SW480 (cell line): ENCODE results near the gene PRKCE.

Experiments
- DNase-seq: peaks from one replicate; pipeline ENCODE4 v3.0.0-alpha.2; 2016; ENCODE audit warnings: low spot score

The PRKCE gene

GRCh38 chr2:45726188-45726587 is 74.7 kb downstream of the PRKCE start:
- DNase-seq: no peak

- no peak for DNase-seq
These were observed 77.0 kb downstream of the PRKCE start for GRCh38 chr2:45728458-45728942.

- DNase-seq: no peak
These were observed 78.5 kb downstream of the PRKCE start for GRCh38 chr2:45729753-45730512.

DNA sequence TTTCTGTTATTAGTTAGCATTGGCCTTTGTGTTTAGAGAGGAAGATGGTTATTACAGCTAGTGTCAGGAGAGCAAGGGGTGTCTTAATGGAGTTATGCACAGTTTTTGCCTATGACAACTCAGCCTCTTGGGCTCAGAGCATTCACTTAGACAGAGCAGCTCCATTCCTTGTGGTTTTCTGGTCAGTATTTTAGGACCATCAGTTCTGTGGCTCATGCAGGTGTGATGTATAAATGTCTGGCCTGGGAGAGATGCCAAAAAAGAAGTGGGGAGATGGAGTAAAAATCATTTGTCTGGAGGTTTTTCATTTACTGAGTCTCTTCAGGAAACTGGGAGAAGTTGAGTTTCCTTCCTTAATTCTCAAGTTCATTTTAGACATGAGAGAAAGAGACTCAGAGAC is 79.7 kb downstream of the PRKCE start:
- DNase-seq: no peak

DNA sequence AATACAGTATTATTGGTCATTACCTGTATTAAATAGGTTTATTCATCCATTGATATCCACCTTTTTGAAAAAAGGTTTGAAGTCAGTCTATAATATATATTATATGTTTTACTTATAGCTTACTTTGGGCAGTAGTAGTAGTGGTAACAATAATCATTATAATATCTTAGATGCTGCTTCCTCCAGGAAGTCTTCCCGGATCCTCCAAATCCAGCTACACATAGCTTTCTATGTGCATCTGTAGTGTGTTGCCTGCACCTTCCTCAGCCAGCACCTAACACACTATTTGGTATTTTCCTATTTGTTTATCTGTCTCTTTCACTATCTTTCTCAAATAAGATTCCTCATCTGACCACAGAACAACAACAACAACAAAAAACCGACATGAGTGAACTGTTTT is 81.0 kb downstream of the PRKCE start:
- DNase-seq: no peak

DNA sequence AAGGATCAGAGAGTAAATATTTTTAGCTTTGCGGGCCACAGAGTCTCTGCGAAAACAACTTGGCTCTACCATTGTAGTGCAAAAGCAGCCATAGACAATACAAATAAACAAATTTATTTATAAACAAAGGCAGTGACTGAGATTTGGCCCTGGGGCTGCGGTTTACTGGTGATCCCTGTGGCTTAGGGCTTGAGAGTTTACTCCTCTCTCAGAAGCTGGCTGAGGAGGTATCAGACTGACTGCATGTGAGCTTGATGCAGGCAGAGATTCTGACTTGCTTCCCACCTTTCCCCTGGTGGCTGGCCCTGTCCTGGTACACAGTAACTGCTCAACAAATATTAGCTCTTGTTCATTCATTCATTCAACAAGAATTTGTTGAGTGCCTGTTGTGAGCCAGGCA is 81.5 kb downstream of the PRKCE start:
- no peak for DNase-seq

DNA sequence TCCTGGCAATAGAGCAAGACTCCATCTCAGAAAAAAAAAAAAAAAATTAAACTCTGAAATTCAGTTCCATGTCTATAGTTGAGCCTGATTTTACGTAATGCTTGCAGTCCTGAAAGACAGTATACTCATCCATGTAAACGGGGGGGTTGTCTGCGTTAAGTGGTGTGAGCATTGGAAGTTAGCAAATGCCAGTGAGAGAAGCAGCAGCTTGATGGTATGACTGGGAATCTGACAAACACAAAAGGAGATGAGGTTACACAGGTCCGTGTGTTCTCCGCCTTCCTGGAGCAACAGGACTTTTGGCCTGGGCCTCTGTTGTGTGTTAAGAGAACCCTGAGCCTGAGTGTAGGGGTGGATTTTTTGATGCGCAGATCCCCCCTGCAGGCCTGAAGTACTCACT is 82.9 kb downstream of the PRKCE start:
- DNase-seq: no peak

DNA sequence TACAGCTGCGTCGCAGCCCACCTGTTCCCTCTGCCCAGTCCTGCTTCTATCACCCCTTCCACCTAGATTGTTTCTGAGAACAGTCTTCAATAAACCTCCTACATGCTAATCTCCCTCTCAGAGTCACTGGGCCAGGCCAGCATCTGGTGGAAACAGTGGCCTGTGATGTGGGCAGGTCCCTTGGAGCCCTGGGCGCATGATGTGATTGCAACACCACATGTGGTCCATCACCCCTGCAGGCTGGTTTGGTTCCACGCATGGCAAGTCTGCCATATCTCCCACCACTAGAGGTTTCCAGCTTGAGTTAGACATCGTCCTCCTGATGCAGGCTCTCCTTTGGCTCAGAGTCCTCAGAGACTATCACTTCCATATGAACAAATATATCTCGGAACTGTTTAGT is 83.5 kb downstream of the PRKCE start:
- DNase-seq: no peak

GRCh38 chr2:45736757-45737704 is 85.6 kb downstream of the PRKCE start:
- no peak for DNase-seq

GRCh38 chr2:45739796-45740485 is 88.5 kb downstream of the PRKCE start:
- no peak for DNase-seq

GRCh38 chr2:45741161-45741850 is 89.8 kb downstream of the PRKCE start:
- no peak for DNase-seq

DNA sequence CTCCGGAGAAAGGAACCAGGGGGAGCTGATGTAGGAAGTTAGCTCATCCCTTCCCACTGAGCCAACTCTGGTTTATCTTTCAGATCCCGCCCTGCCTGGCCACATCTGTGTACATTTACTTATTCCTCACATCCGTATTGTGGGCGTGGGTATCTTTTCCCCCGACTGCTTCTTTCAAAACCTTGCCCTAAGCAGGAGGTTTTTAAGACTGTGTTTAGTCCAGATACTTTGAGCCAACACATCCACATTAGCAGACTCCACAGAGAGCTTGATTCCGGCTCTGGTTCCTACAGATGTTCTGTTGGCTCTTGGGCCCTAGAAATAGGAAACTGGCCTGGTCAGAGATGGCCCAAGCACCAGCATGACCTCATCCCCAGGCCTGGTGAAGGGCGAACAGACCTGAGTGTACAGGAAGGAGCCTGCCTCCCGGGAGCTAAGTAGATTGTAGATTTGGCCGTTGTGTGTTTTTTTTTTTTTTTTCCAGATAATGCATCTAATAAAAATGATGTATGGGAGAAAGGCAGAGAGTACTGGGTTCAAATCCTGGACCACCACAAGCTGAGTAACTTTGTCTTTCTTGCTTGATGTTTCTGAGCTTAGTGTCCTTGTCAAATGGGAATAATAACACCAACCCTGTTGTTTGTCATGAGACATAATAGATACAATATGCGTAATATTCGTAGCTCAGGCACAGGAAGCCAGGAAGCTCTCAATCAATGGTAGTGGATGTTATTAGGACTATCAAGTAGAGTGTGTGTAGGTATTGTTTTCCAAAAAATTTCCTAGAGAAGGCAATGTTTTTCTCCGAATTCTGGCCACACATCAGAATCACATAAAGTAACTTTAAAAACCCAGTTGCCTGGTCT is 92.3 kb downstream of the PRKCE start:
- DNase-seq: no peak

GRCh38 chr2:45745231-45745630 is 93.8 kb downstream of the PRKCE start:
- DNase-seq: no peak

GRCh38 chr2:45746888-45747287 is 95.4 kb downstream of the PRKCE start:
- no peak for DNase-seq

DNA sequence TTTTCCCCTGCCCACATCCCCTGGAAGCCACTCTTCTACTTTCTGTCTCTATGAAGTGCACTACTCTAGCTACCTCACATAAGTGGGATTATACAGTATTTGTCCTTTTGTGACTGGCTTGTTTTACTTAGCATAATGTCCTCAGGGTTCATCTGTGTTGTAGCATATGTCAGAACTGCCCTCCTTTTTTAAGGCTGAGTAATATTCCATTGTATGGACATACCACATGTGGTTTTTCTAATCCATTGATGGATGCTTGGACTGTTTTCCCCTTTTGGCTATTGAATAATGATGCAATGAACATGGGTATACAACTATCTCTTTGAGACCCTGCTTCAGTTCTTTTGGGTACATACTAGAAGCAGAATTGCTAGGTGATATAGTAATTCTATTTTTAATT is 95.9 kb downstream of the PRKCE start:
- DNase-seq: no peak

DNA sequence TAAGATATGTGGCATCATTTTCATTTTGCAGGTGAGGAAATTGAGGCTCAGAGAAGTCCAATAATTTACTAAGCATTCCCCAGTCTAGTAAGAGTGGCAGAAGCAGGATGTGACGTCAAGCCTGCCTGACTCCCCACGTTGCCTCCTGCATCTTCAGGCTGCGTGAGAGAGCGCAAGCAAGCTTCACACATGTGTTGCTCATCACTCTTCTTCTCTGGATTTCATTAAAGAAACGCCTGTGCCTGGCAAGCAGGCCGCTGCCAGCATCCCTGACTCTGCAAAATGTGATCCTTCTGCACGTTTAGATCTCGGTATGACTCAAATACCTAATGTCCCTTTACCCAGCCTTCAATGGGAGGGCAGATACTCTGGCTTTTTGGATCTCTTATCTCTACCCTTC is 96.8 kb downstream of the PRKCE start:
- DNase-seq: no peak

DNA sequence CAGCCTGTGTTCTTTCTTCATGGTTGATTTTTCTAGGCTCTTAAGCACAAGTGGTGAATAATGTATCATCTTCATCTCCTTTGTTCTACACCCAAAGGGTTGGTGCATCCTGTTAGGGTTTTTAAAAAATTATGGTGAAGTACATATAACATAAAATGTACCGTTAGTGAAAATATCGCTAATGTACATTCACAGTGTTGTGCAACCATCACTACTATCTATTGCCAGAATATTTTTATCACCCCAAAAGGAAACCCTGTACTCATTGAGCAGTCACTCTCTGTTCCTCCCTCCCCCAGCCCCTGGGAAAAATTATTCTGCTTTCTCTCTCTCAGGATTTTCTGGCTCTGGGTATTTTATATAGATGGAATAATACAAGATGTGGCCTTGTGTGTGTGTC is 98.5 kb downstream of the PRKCE start:
- no peak for DNase-seq

DNA sequence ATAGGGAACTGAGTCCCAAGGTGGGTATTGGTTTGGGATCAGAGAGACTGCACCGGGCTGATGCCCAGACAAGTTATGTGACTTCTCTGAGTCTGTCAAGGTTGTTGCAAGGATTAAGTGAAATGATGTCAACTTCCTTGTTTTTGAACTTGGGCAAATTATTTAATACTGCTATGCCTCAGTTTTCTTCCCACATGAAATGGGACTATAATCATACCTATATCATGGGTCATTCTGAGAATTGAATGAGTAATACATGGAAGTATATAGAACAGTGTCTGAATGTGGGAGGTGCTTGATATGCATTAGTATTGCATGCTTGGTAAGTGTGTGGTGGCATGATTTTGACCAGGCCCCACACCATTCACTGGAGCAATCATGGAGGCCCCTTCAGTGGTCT is 99.0 kb downstream of the PRKCE start:
- no peak for DNase-seq

- no peak for DNase-seq
These were observed 101.9 kb downstream of the PRKCE start for GRCh38 chr2:45753381-45753780.

GRCh38 chr2:45754131-45755010 is 102.9 kb downstream of the PRKCE start:
- DNase-seq: no peak
